Osteocyte (in vitro differentiated cells): ENCODE results near the gene CXCR5. TPM values are rescaled to one million over a fixed set of nuclear protein-coding genes. Genes with fewer than 3 reads are reported as not detected.
A peak's percentile ranks its signal among the peaks of the same experiment; 100 is the strongest.

Source experiments
- DNase-seq: peaks from one replicate; pipeline ENCODE4 v3.0.0; 2021; ENCODE audit warnings: mixed read lengths; ENCODE audit not compliant: unreplicated experiment; ENCODE audit errors: extremely low spot score
- H3K27ac Mint-ChIP-seq: one replicate; pipeline ENCODE4 v1.8.0; 2021; ENCODE audit warnings: mild to moderate bottlenecking, mixed read lengths; ENCODE audit not compliant: unreplicated experiment
- H3K27me3 Mint-ChIP-seq: one replicate; pipeline ENCODE4 v1.8.0; 2021; ENCODE audit warnings: mixed read lengths; ENCODE audit not compliant: unreplicated experiment
- H3K36me3 Mint-ChIP-seq: one replicate; pipeline ENCODE4 v1.8.0; 2021; ENCODE audit warnings: mixed read lengths; ENCODE audit not compliant: unreplicated experiment
- H3K4me1 Mint-ChIP-seq: one replicate; pipeline ENCODE4 v1.8.0; 2021; ENCODE audit warnings: mixed read lengths; ENCODE audit not compliant: unreplicated experiment
- H3K4me3 Mint-ChIP-seq: one replicate; pipeline ENCODE4 v1.8.0; 2021; ENCODE audit warnings: mild to moderate bottlenecking, moderate library complexity, mixed read lengths; ENCODE audit not compliant: unreplicated experiment
- H3K9me3 Mint-ChIP-seq: one replicate; pipeline ENCODE4 v1.8.0; 2021; ENCODE audit warnings: mixed read lengths; ENCODE audit not compliant: unreplicated experiment
- CTCF ChIP-seq: fragments of 200-600 bp; sonication (generic); IDR thresholded peaks from 2 replicates; pipeline ENCODE4 v1.5.0; 2021; ENCODE audit warnings: antibody characterized with exemption, mild to moderate bottlenecking, moderate library complexity
- total RNA-seq: library from RNA; stranded (reverse); gene quantifications from 2 replicates; pipeline ENCODE4 v1.2.1, GENCODE V29; 2021

The CXCR5 gene
- total RNA-seq, 1 donor from 2014 or later, result not detected

DNA sequence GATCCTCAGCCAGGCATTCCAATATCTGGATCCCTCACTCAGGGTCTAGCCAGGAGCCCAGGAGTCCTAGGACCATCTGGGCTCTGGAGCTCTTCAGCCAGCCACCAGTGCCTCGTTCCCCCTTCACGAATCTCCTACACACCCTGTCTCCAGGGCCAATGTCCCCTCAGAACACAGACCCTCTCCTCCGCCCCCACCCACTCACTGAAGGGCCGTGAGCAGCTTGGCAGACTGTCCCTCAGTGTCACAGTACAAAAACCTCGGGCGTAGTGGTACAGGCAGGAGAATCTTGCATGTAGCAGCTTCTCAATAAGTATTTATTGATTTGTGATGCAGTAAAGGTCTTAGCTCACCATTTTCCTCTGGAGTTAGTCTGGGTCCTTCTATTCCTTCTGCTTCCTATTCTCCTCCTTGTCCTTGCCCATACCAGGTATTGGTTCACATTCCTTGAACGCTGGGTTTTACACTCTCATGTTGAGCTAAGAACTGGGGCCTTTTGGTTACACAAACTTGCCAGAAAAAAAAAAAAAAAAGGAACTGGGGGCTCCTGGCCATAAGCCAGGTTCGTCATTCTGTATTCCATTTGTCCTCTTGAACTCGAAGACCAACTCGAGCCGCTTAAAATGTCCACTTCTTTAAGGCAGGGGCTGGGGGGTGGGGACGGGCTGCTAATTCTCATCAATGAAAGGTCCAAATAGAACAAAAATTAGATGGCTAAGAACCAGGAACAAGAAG, 2.3 kb downstream of the CXCR5 start:
- Mint-ChIP-seq H3K36me3 (no peaks in the 10 kb centered on the region), H3K4me3 (no peak overlapping the region), H3K9me3 (no peaks in the 10 kb centered on the region), H3K4me1 (peaks cover 58% of the 10 kb centered on the region), H3K27ac (peak overlapping the region; percentile 38), H3K27me3 (no peaks in the 10 kb centered on the region)
- DNase-seq, result no peak
- no peak for TF ChIP-seq CTCF

DNA sequence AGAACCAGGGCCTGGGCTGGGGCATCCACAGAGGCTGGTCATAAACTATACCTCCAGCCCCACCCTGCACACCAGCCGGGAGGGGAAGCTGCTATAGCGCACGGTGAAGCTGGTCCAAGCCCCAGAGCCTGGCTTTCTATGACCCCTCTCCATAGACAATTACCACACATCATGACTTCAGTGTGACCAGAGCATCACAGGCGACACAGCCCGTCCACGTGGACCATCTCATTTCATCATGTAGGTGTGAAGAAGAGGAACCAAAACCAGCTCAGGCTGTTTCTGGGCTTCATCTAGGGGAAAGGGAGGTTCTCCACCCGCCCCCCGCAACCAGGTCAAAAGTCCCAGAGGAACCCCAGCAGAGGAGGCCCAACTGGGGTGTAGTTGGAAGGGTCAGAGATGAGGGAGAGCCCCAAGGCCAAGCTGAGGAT, 3.0 kb downstream of the CXCR5 start:
- Mint-ChIP-seq H3K36me3 (no peaks in the 10 kb centered on the region), H3K4me3 (no peak overlapping the region), H3K27me3 (no peaks in the 10 kb centered on the region), H3K9me3 (no peaks in the 10 kb centered on the region), H3K4me1 (peaks cover 60% of the 10 kb centered on the region), H3K27ac (peak overlapping the region; percentile 58)
- no peak for DNase-seq
- TF ChIP-seq CTCF, result no peak

DNA sequence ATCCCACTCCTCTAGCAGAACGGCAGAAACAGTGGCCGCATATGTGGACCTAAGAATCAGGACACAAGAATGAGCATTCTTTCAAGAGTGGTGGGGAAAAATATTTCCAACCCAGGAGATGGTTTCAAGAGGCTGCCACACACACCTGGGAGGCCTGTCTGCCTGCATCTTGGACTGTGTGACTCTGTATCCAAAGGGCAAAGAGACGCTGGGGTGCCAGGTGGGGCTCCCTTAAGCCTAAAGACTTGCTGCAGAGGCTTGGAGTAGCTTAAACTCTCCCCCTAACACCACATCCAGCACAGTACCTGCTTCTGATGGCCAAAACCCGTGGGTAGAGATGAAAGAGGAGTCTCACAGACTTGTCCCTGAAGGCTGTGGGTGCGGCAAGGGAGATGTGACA, 3.5 kb downstream of the CXCR5 start:
- no peak for DNase-seq
- Mint-ChIP-seq H3K36me3 (no peaks in the 10 kb centered on the region), H3K27me3 (no peaks in the 10 kb centered on the region), H3K27ac (peak overlapping the region; percentile 93), H3K4me1 (peaks cover 60% of the 10 kb centered on the region), H3K4me3 (no peak overlapping the region), H3K9me3 (no peaks in the 10 kb centered on the region)
- TF ChIP-seq CTCF, result no peak

DNA sequence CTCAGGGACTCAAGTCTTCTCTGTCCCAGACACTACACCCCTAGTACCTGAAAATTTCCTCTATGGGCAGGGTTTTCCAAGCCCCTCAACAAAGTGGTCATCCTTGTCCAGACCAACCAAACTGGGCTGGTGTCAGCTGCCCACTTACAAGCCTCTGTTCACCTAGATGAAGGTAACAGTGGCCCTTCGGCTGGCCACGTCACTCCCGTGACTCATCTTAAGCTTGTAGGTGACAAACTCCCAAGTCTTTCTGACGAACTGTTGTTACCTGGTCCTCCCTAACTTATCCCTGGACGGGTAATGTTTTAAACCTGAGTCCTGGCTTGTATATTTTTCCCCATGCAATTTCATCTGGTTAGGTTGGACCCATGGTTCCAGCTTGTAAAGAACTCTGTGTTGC, 4.7 kb downstream of the CXCR5 start:
- Mint-ChIP-seq H3K27ac (peak overlapping the region; percentile 93), H3K4me1 (peaks cover 57% of the 10 kb centered on the region), H3K36me3 (no peaks in the 10 kb centered on the region), H3K9me3 (no peaks in the 10 kb centered on the region), H3K4me3 (no peak overlapping the region), H3K27me3 (no peaks in the 10 kb centered on the region)
- no peak for TF ChIP-seq CTCF
- no peak for DNase-seq

DNA sequence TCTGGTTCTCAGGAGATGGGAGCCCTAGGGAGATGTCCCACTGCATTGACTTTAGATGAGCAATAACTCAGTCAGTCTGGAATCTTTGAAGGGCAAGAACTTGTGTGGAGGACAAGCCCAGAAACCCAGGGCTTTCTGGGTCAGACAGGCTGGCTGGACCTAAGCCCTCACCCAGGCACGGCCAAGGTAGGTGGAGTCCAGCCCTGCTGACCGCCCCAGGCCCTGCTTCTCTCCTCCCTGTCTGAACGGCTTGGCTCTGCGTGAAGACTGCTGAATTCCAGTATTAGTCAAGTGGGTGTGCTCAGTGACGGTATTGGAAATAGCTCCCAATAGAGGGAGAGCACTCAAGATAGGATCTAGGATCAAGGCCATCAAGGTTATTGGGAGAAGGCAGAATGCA, 6.1 kb downstream of the CXCR5 start:
- Mint-ChIP-seq H3K4me3 (no peak overlapping the region), H3K27ac (peak overlapping the region; percentile 63), H3K4me1 (peaks cover 50% of the 10 kb centered on the region), H3K9me3 (no peaks in the 10 kb centered on the region), H3K36me3 (peaks cover 2% of the 10 kb centered on the region), H3K27me3 (no peaks in the 10 kb centered on the region)
- DNase-seq, result peak; percentile 84
- no peak for TF ChIP-seq CTCF
